Testis (tissue), 3 donors: ENCODE measurements around the gene PTEN. TPM values are rescaled to one million over a fixed set of nuclear protein-coding genes. Genes with fewer than 3 reads are reported as not detected.

Experiments
- DNase-seq: peaks from one replicate; pipeline ENCODE4 v3.0.0-alpha.2; 2019
- H3K27ac ChIP-seq, 2 donors: fragments of 200-600 bp; sonication (generic); one replicate each; pipeline ENCODE4 v1.5.1; 2019
- H3K27me3 ChIP-seq: fragments of 200-600 bp; sonication (generic); one replicate; pipeline ENCODE4 v1.5.1; 2019
- H3K36me3 ChIP-seq: fragments of 200-600 bp; sonication (generic); one replicate; pipeline ENCODE4 v1.5.1; 2017; ENCODE audit warnings: low read depth; ENCODE audit errors: missing control alignments
- H3K4me1 ChIP-seq: fragments of 200-600 bp; sonication (generic); one replicate; pipeline ENCODE4 v1.5.1; 2019
- H3K4me3 ChIP-seq, 2 donors: fragments of 200-600 bp; sonication (generic); one replicate each; pipeline ENCODE4 v1.5.1; 2017 to 2019
- H3K9me3 ChIP-seq: fragments of 200-600 bp; sonication (generic); one replicate; pipeline ENCODE4 v1.5.1; 2017
- CTCF ChIP-seq, 3 experiments: fragments of 450-650 bp in 2 of 3; fragments of 200-600 bp in 1 of 3; sonication (generic) in 1 of 3; IDR thresholded peaks; one replicate each; pipeline ENCODE4 v1.5.1; 2016 to 2019; ENCODE audit warnings: antibody characterized with exemption in 3 of 3, mild to moderate bottlenecking in 2 of 3, moderate library complexity in 1 of 3
- POLR2A ChIP-seq: fragments of 450-650 bp; IDR thresholded peaks from one replicate; pipeline ENCODE4 v1.6.1; 2017; ENCODE audit warnings: antibody characterized with exemption, mild to moderate bottlenecking, moderate library complexity
- WGBS, 2 donors: methylation state at CpG; one replicate each; pipeline ENCODE4 v1.1.5; 2018; 5-methylcytosine and 5-hydroxymethylcytosine counted together
- intact Hi-C: fragments of 100-400 bp; cut with DNase I; formaldehyde crosslinking; loops from one replicate; pipeline ENCODE4 v1.15.1; 2023; ENCODE audit warnings: low total_unique reads
- polyA plus RNA-seq: library from polyadenylated mRNA; stranded (reverse); fragments of 350-450 nt; fragmentation: Illumina TruSeq; extraction: RNeasy Lipid Tissue Mini Kit (QIAGEN cat#74804); gene quantifications from one replicate; pipeline ENCODE4 v1.2.3, GENCODE V29; 2014; ENCODE audit warnings: low read depth, low replicate concordance; ENCODE audit not compliant: insufficient read depth
- total RNA-seq, 2 donors: library from RNA; depleted of rRNA; stranded (reverse); fragments of >200 nt; gene quantifications; one replicate each; pipeline ENCODE4 v1.2.3, GENCODE V29; 2016

The PTEN gene
- total and polyA plus RNA-seq, 3 donors from 2014 or later: 85.4 to 118 (median 96.8) TPM

- H3K27me3 ChIP-seq: no peaks in the 10 kb centered on the region
- WGBS, 2 donors: 39 to 51% methylated on average over 3 of the region's 3 CpGs
- H3K4me1 ChIP-seq: peaks cover 11% of the 10 kb centered on the region
- no peak for TF ChIP-seq POLR2A
- TF ChIP-seq CTCF (IDR thresholded peaks at IDR 0.05): peak; percentile 41 to 58 (median 45)
- no peak overlapping the region for H3K27ac ChIP-seq
- H3K36me3 ChIP-seq: no peaks in the 10 kb centered on the region
- peak; percentile 57 for DNase-seq
- no peak overlapping the region for H3K4me3 ChIP-seq
- intact Hi-C loops: loop anchor here (10.0 kb wide), 2 partner anchors 185 to 525 kb away; no protein-coding TSS in a partner anchor
- no peaks in the 10 kb centered on the region for H3K9me3 ChIP-seq
Observed at GRCh38 chr10:87860156-87860795, 3.1 kb upstream of the PTEN start.

DNA sequence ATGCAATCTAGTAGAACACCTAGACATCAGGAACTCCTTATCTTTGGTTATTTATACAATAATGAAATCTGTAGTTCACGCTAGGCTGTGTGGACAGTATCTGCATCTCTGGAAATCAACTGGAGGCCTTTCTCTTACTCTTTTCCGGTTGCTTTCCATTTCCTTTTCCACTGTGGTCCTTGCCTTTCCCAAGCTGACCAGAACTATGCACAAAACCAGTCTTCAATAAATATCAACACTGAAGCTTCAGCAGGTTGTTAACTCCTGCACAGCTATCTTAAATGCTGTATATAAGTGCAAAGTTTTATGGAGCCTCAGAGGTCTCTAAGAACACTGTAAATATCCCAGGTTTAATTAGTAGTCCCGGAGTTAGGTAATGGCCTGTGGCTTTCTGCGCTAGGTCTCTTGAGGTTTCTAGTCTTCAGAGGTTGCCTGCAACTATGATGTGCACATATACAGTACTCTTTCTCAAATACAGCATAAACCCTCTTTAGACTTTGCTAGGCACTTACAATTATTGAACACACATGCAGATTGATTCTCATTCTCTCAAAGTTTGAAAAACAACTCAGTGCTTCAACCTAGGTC is 2.5 kb upstream of the PTEN start:
- Histone ChIP-seq H3K27me3 (no peaks in the 10 kb centered on the region), H3K9me3 (no peaks in the 10 kb centered on the region), H3K4me3 (no peak overlapping the region), H3K36me3 (no peaks in the 10 kb centered on the region), H3K27ac (peak overlapping the region; percentile 87 to 99), H3K4me1 (peaks cover 11% of the 10 kb centered on the region)
- intact Hi-C loops: loop anchor here (10.0 kb wide), 2 partner anchors 184 to 524 kb away; no protein-coding TSS in a partner anchor
- no peak for DNase-seq
- no peak for TF ChIP-seq POLR2A
- no peak for TF ChIP-seq CTCF (IDR thresholded peaks at IDR 0.05)
- 54 to 64% methylated on average over 4 of the region's 4 CpGs for WGBS, 2 donors

GRCh38 chr10:87861566-87861952 is 1.9 kb upstream of the PTEN start:
- H3K4me1 ChIP-seq: peaks cover 11% of the 10 kb centered on the region
- intact Hi-C loops: loop anchor here (10.0 kb wide), 2 partner anchors 183 to 523 kb away; no protein-coding TSS in a partner anchor
- no peaks in the 10 kb centered on the region for H3K9me3 ChIP-seq
- no peak for TF ChIP-seq CTCF (IDR thresholded peaks at IDR 0.05)
- no peak for TF ChIP-seq POLR2A
- H3K4me3 ChIP-seq: peak overlapping the region; percentile 93 to 96
- H3K27ac ChIP-seq: peak overlapping the region; percentile 87 to 99
- H3K36me3 ChIP-seq: no peaks in the 10 kb centered on the region
- no peaks in the 10 kb centered on the region for H3K27me3 ChIP-seq
- WGBS, 2 donors: 5 to 18% methylated on average over 8 to 16 of the region's 16 CpGs
- peak; percentile 86 for DNase-seq

- Histone ChIP-seq H3K4me3 (peak overlapping the region; percentile 93 to 96), H3K27ac (peak overlapping the region; percentile 87 to 99), H3K9me3 (no peaks in the 10 kb centered on the region), H3K27me3 (no peaks in the 10 kb centered on the region), H3K4me1 (peaks cover 11% of the 10 kb centered on the region), H3K36me3 (no peaks in the 10 kb centered on the region)
- 0 to 1% methylated on average over 27 to 57 of the region's 57 CpGs for WGBS, 2 donors
- TF ChIP-seq POLR2A (no peak), CTCF (IDR thresholded peaks at IDR 0.05) (peak in 1 of 3 experiments; percentile 1)
- DNase-seq: peak; percentile 97
- intact Hi-C loops: loop anchor here (10.0 kb wide), 2 partner anchors 183 to 523 kb away; no protein-coding TSS in a partner anchor
Observed at GRCh38 chr10:87861953-87862678, 1.3 kb upstream of the PTEN start.
